NCI-H345 (cell line): ENCODE measurements around the gene DDOST.
"Not testable (repeated sequence)": the region's sequence is repeated elsewhere in the genome, so short reads cannot be mapped to it uniquely, and the experiment has no call there.

ENCODE experiments used
- DNase-seq: peaks from one replicate; lab custom pipeline; 2025; lab: John Stamatoyannopoulos, UW

DDOST gene

GRCh38 chr1:20691872-20692271, 30.7 kb upstream of the DDOST start:
- DNase-seq: no peak

- DNase-seq: no peak
These were observed 28.5 kb upstream of the DDOST start for GRCh38 chr1:20689645-20690056.

GRCh38 chr1:20686883-20687725, 25.9 kb upstream of the DDOST start:
- DNase-seq: no peak

- no peak for DNase-seq
These were observed 24.6 kb upstream of the DDOST start for GRCh38 chr1:20685741-20686140.

GRCh38 chr1:20685099-20685662, 24.0 kb upstream of the DDOST start:
- no peak for DNase-seq

- DNase-seq: no peak
These were observed 23.5 kb upstream of the DDOST start for GRCh38 chr1:20684651-20685050.

GRCh38 chr1:20684050-20684620, 23.0 kb upstream of the DDOST start:
- DNase-seq: no peak

GRCh38 chr1:20683614-20684013, 22.4 kb upstream of the DDOST start:
- DNase-seq: no peak

GRCh38 chr1:20682571-20683236, 21.5 kb upstream of the DDOST start:
- no peak for DNase-seq

- DNase-seq: no peak
These were observed 20.8 kb upstream of the DDOST start for GRCh38 chr1:20681999-20682398.

GRCh38 chr1:20680269-20680668, 19.1 kb upstream of the DDOST start:
- DNase-seq: no peak

GRCh38 chr1:20678599-20678998, 17.4 kb upstream of the DDOST start:
- DNase-seq: no peak

GRCh38 chr1:20673626-20674025, 12.5 kb upstream of the DDOST start:
- DNase-seq: not testable (repeated sequence)

GRCh38 chr1:20672265-20672632, 11.1 kb upstream of the DDOST start:
- no peak for DNase-seq

GRCh38 chr1:20670936-20671335, 9.8 kb upstream of the DDOST start:
- no peak for DNase-seq

GRCh38 chr1:20668581-20668980, 7.4 kb upstream of the DDOST start:
- DNase-seq: no peak

GRCh38 chr1:20666804-20667203, 5.6 kb upstream of the DDOST start:
- DNase-seq: no peak

GRCh38 chr1:20666146-20666545, 5.0 kb upstream of the DDOST start:
- no peak for DNase-seq

GRCh38 chr1:20665726-20666125, 4.6 kb upstream of the DDOST start:
- DNase-seq: no peak

GRCh38 chr1:20663969-20664715, 3.0 kb upstream of the DDOST start:
- DNase-seq: no peak

- DNase-seq: no peak
These were observed 2.2 kb upstream of the DDOST start for GRCh38 chr1:20663365-20663764.

- no peak for DNase-seq
These were observed 924 bp upstream of the DDOST start for GRCh38 chr1:20662110-20662475.
